Ammon's horn (tissue), 1 donor: ENCODE data around the gene TSPOAP1.

Experiments used
- DNase-seq: peaks from one replicate; pipeline ENCODE4 v3.0.0-alpha.2; 2016; ENCODE audit warnings: low spot score

The TSPOAP1 gene

GRCh38 chr17:58328195-58329034 is at the start of gene TSPOAP1:
TSS of gene TSPOAP1 (minus strand) at chr17:58328795. CDS start at chr17:58327920, 875 bp downstream.
- DNase-seq = peak; percentile 85

- DNase-seq = no peak
Measured at GRCh38 chr17:58377661-58378060, 49.1 kb upstream of the TSPOAP1 start.

GRCh38 chr17:58377093-58377601 is 48.6 kb upstream of the TSPOAP1 start:
- peak; percentile 54 for DNase-seq

GRCh38 chr17:58376472-58377000 is 47.9 kb upstream of the TSPOAP1 start:
- no peak for DNase-seq

GRCh38 chr17:58375811-58376210 is 47.2 kb upstream of the TSPOAP1 start:
- no peak for DNase-seq

GRCh38 chr17:58375256-58375655 is 46.7 kb upstream of the TSPOAP1 start:
- no peak for DNase-seq

GRCh38 chr17:58373923-58374322 is 45.3 kb upstream of the TSPOAP1 start:
- DNase-seq = no peak

- no peak for DNase-seq
Measured at GRCh38 chr17:58373003-58373402, 44.4 kb upstream of the TSPOAP1 start.

- no peak for DNase-seq
Measured at GRCh38 chr17:58371300-58371950, 42.8 kb upstream of the TSPOAP1 start.

GRCh38 chr17:58370716-58371115 is 42.1 kb upstream of the TSPOAP1 start:
- DNase-seq = no peak

- DNase-seq = no peak
Measured at GRCh38 chr17:58370309-58370708, 41.7 kb upstream of the TSPOAP1 start.

- DNase-seq = no peak
Measured at GRCh38 chr17:58369214-58370031, 40.8 kb upstream of the TSPOAP1 start.

- no peak for DNase-seq
Measured at GRCh38 chr17:58368860-58369213, 40.2 kb upstream of the TSPOAP1 start.

GRCh38 chr17:58367461-58367860 is 38.9 kb upstream of the TSPOAP1 start:
- DNase-seq = no peak

GRCh38 chr17:58365980-58366595 is 37.5 kb upstream of the TSPOAP1 start:
- DNase-seq = no peak

- DNase-seq = no peak
Measured at GRCh38 chr17:58365185-58365979, 36.8 kb upstream of the TSPOAP1 start.

GRCh38 chr17:58364270-58364942 is 35.8 kb upstream of the TSPOAP1 start:
- no peak for DNase-seq

GRCh38 chr17:58363457-58364185 is 35.0 kb upstream of the TSPOAP1 start:
- no peak for DNase-seq

- DNase-seq = no peak
Measured at GRCh38 chr17:58362368-58363014, 33.9 kb upstream of the TSPOAP1 start.
